Activated naive CD4-positive, alpha-beta T cell (primary cell): ENCODE results near the gene KRT9.
"Not testable (repeated sequence)": the region's sequence is repeated elsewhere in the genome, so short reads cannot be mapped to it uniquely, and the experiment has no call there.

ENCODE experiments used
- DNase-seq, 4 experiments: peaks; one replicate each; lab custom pipeline; 2025; lab: John Stamatoyannopoulos, UW

Gene KRT9, protein sequence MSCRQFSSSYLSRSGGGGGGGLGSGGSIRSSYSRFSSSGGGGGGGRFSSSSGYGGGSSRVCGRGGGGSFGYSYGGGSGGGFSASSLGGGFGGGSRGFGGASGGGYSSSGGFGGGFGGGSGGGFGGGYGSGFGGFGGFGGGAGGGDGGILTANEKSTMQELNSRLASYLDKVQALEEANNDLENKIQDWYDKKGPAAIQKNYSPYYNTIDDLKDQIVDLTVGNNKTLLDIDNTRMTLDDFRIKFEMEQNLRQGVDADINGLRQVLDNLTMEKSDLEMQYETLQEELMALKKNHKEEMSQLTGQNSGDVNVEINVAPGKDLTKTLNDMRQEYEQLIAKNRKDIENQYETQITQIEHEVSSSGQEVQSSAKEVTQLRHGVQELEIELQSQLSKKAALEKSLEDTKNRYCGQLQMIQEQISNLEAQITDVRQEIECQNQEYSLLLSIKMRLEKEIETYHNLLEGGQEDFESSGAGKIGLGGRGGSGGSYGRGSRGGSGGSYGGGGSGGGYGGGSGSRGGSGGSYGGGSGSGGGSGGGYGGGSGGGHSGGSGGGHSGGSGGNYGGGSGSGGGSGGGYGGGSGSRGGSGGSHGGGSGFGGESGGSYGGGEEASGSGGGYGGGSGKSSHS

DNA sequence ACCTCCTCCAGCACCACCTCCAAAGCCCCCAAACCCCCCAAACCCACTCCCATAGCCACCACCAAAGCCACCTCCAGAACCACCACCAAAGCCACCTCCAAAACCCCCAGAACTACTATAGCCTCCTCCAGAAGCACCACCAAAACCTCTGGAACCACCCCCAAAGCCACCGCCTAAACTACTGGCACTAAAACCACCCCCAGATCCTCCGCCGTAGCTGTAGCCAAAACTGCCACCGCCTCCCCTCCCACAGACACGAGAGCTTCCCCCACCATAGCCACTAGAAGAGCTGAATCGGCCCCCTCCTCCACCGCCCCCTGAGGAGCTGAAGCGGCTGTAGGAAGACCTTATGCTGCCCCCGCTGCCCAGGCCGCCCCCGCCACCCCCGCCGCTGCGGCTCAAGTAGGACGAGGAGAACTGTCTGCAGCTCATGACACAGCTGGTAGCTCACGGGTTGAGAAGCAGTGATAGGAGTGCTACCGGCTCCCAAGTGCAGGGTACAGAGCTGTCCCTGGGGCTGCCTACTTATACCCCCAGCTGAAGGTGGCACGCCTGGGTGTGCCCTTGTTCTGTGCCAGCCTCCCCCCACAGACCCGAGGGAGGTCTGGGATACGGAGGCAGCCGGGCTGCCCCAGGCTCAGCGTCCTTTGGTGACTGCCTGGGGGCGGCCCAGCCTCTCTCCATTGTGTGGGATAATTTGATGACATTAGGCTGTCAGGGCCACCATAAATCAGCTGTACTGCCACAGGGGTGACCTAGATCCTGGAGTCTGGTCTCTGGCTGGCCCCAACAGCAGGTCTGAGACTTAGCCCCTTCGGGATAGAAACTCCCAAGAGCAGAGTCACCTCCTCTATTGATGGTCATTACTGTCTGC lies at the start of gene KRT9:
Gene KRT9 (minus strand): TSS at position 499 of the 874 bp plus-strand sequence. CDS start 67 bp downstream, at position 432.
- DNase-seq, result no peak

DNA sequence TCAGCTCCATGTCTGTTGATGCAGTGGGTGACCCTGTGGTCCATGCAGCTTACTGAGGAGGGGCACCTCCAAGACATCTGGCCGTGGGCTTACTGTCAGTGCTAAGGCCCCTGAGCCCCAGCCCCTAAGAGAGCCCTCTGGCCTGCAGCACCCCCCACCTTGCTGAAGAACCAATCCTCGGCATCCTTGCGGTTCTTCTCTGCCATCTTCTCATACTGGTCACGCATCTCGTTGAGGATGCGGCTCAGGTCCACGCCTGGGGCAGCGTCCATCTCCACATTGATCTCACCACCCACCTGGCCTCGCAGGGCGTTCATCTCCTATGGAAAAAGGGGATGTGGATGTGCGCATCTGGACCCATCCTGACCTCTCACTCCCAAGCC lies 49.6 kb upstream of the KRT9 start:
- not testable (repeated sequence) for DNase-seq

DNA sequence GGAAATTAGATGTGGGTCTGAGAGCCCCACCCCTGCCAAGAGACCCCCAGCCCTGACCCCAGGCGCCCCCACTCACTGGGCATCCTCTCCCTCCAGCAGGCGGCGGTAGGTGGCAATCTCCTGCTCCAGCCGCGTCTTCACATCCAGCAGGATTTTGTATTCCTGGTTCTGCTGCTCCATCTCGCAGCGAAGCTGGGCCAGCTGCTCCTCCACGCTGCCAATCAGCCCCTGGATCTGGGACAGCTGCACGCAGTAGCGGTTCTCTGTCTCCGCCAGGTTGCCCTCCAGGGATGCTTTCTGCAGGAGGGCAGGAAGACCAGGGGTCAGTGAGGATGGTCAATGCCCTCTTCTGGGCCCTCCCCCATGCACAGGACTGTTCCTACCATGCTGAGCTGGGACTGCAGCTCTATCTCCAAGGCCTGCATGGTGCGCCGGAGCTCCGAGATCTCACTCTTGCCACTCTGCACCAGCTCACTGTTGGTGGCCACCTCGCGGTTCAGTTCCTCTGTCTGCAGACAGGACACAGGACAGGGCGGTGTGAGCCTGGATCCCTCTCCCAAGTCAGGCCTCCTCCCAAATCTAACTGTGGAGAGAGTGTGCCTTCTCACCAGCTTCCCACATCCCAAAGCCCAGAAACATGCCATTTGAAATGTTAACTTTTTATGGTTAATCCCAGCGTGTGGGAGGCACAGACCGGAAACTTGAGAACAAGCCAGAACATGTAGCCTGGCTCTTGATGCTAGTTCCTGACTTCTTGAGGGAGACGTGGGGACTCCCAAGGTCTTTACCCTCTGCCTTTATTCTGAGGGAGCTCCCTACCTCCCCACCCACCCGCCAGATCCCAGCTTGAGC lies 49.0 kb upstream of the KRT9 start:
- no peak for DNase-seq

DNA sequence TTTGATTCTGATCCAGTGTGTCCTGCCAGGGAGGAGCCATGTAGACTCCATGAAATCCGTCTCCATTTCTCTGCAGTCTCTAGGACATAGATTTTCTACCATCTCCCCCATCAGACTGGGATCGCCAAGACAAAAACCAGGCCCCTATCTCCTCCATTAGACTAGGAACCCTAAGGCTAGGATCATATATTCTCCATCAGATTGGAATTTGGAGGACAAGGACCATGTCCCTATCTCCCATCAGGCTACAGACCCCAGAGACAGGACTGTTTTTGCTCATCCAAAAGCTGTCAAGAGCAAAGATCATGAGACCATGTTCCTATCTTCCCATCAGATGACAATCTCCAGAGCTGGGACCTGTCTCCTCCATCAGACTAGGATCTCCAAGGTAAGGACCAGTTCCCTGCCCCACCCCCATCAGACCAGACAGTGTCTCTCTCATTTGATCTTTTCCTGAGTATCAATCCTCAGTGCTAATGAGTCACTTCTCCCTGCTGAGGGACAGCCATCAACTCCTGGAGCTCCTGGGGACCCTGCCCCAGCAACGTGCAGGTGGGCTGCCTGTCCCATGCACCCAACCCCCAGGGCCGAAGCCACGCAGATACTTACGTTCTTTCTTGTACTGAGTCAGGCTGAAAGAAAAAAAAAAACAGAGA lies 48.2 kb upstream of the KRT9 start:
- not testable (repeated sequence) for DNase-seq

DNA sequence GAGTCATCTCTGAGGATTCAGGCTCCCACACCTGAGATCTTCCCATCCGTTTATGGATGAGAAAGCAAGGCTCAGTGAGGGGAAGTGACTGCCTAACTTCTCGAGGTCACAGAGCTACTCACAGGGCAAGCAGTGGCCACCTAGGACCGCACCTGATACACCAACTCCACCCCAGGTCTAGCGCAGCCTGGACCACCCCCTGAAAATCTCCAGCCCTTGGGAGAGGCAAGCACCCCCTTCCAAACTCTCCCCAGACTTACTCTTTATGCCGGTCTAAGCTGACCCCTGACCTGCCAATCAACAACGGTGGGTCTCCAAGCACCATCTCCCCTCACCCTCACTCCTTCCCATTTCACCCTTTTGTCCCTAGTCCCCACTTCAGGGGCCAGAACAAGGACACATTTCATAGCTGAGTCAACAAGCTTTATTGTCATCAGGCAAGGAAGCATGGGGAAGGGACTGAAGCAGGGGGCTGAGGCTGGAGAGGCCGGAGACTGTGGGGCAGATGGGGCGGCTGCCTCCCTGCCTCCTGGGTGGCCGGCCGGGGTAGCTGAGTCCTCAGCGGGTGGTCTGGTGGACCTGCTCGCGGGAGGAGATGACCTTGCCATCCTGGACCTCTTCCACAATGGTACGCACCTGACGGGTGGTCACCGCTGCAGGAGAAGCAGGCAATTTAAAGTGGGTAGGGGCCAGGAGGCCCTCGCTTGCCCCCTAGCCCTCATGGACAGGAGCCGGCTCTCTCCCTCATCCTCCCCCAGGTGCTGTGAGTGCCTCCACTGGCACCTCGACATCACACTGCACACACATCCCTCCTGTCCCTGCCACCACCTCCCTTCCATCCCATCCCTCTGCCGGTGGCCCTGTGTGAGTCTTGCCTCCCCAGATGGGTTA lies 47.4 kb upstream of the KRT9 start:
- no peak for DNase-seq

DNA sequence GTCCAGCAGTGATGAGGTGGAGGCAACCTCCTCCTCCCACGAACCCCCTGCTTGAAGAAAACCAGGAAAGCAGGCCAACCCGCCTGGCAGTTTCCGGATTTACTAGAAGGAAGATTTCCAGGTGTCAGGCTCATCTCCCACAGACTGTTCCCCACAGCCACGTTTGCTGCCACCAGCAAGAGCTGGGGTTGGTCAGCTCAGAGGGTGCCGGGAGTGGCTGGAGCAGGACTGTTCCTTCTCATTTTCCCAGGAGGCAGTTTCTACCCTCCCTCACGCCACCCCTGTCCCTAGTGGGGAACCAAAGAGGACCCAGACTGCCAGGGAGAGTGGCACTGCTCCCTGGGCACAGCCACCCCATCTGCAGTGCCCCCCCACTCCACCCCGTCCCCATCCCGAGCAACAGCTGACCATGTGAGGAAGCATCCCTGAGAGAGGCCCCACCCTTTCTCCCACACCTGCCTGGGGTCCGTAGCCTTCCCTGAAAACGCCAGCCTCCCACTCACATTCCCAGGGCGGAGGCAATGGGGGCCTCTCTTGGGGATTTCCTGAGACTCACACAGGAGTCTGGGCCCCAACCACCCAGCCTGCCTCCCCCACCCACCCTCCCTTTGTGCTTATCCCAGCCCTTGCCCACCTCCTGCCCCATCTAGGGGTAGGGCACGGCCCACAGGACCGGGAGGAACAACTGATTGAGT lies 46.6 kb upstream of the KRT9 start:
- DNase-seq, result no peak

DNA sequence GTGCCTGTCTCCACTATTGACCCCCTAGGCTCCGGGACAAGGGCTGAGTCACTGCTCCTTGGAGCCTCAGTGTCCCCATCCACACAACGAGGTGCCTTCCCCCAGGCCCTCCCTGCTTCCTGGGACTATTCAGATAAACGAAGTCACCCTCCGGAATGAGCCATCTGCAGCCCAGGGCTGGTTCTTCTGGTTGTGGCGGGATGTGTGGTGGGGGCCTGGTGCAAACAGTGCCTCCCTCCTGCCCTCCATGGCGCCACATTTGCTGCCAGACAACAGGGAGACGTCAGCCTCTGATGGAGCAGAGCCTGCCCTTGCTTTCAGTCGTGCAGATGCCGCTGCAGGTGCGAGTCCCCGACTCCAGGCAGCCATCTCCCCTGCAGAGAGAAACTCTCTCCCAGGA lies 45.8 kb upstream of the KRT9 start:
- DNase-seq, result no peak

DNA sequence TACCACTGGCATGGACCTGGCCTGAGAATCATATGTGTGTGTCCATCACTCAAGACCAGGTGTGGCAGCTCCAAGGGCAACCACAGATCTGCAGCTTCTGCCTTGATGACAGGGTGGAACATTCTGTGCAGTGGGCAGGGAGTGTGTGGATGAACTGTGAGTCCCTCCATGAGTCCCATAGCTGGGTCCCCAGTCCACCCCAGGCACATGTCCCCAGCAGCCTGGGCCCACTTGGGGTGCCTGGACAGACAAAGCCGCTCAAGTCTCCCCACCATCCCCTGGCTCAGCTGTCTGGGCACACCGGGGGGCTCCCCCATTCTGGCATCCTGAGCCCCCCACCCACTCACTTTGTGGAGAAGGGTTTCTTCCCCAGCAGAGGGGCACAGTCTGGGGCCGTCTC lies 45.3 kb upstream of the KRT9 start:
- DNase-seq, result no peak

DNA sequence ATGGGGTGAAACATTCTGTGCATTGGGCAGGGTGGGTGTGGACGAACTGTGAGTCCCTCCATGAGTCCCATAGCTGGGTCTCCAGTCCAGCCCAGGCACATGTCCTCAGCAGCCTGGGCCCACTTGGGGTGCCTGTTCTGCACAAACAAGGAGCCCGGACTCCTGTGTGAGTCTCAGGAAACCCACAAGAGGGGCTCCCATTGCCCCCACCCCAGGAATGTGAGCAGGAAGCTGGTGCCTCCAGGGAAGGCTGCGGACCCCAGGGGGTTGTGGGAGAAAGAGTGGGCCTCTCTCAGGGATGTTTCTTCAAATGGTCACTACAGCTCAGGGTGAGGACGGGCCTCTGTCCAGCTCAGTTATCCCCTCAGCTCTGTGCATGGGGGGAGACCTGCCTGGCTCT lies 44.6 kb upstream of the KRT9 start:
- DNase-seq, result not testable (repeated sequence)

DNA sequence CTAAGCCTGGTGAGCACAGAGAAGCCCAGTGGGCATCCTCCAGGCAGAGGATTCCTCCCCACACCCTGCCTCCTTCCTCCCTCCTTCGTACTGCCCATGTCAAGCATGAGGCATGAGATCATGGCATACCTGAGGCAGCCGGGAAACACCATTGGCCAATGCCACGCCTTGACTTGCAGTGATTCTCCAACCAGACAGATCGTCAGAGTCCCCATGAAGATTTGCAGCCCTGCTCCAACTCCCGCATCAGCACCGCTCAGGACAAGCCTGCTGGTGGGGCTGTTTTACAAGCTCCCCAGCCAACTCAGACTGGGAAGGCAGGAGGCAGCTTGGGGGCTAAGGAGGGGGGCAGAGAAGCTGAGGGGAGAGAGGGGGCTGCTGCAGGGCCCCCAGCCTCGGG lies 43.6 kb upstream of the KRT9 start:
- no peak for DNase-seq

DNA sequence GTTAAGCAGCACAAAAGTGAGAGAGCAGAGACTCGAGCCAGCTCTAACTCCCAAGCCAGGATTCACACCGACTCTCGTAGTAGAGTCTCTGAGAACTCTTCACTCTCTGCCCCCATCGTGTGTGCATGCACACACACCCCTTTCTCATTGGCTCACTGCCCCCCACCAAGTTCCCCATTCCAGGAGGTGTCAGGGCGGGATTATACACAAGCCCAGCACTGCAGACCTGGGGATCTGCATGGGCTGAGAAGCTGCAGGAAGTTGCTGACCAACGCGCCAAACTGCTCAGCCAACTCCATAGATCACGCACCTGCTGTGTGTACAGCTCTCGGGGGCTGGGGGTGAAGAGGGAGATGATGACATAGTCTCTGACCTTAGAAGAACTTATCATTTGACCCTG lies 42.9 kb upstream of the KRT9 start:
- DNase-seq, result not testable (repeated sequence)

DNA sequence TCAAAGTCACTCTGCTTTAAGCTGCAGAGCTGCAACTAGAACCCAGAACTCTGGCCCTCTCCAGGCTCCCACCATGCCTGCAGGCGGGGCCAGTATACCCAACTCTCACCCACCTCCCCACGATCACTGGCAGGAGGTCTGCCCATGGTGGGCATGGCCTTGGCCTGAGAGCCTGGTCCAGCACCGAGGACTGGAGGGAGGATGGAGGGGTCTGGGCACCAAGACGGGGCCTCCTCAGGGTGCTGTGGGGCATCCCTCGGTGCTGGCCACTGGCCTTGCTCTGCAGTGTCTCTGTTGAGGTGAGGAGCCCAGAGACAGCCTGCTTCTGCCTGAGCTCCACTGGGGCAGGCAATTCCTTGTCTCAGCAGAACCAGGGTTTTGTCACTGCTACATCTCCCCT lies 42.2 kb upstream of the KRT9 start:
- no peak for DNase-seq

DNA sequence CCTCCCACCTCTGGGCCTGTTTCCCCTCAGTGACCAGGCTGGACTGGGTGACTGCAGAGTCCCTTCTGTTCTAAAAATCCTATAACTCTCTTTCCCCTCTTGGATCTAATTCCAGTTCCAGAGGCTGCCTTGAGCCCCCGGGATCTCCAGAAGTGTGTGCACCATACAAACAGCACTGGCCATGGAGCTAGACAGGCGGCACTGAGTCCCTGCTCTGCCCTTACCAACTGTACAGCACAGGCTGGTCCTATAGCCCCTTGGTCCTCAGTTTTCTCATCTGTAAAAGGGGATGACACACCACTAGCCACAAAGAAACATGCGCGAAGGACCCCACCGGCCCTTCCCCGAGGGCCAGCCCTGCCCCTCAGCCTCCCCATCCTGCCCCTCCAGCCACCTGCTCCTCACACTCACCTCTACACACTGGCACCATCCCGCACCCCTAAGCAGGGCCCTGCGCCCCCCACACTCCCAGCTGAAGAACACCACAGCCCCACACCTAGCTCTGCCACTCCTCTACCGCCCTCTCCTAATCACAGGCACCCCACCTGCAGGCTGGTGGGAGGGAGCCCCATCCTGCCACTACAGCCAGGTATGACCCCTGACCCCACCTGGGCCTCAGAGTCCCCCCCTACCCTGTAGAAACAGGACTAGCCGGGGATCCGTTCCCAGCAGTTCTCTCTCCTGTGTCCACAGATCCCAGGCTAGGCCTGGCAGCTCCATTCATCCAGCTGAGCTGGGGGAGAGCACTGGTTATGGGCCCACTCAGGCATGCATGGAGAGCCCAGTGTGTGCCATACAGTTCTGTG lies 41.6 kb upstream of the KRT9 start:
- no peak for DNase-seq

DNA sequence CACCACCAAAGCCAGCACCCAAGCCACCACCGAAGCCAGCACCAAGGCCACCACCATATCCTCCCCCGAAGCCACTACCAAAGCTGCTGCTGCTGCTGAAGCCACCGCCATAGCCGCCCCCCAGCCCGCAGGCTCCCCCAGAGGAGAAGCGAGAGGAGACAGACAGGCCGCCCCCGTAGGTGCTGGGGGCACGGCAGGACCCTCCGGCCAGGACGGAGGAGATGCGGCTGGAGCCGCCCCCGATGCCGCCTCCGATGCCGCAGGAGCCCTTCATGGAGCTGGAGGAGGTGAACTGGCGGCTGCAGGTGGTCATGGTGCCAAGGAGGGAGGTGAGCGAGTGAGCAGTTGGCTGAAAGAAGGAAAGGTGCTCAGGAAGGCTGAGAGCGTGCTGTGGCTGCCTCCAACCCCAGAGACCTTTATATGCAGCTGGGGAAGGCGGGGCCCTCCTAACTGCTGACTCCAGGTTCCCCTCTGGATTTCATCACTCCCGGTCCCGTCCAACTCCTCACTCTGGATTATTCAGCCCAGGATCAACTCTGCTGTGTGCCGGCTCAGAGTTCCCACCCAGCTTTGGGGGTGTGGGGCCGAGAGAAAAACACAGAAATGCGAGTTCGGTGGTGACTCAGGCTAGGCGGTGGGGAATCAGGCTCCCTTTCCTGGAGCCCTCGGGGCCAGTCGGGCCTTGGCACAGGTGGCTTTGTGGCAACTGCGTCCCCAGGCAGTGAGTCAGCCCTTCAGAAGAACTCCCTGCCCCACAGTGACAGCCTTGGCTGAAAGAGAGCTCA lies 40.7 kb upstream of the KRT9 start, which contains the start of gene KRT16:
Gene KRT16 (minus strand): TSS at position 392 of the 785 bp plus-strand sequence. CDS start 79 bp downstream, at position 313.
- DNase-seq, result not testable (repeated sequence)

DNA sequence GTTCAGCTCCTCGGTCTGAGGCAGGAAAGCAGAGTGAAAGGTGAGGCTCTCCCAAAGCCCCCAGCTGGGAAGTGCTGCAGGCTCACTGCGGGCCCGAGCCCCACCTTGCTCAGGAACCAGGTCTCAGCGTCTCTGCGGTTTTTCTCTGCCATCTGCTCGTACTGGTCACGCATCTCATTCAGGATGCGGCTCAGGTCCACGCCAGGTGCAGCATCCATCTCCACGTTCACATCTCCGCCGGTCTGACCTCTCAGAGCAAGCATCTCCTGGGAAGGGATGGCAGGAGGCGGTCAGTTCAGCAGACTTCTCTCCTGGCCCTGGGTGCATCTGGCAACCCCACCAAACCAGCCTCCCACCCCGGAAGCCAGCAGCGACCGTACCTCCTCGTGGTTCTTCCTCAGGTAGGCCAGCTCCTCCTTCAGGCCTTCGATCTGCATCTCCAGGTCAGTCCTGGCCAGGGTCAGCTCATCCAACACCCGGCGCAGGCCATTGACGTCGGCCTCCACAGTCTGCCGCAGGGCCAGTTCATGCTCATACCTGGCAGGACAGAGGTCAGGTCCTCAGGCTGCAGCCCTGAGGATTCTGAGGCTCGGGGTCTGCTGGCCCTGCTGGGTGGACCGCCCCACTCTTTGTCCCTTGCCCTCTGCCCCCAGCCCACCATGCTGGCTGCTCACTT lies 39.2 kb upstream of the KRT9 start:
- no peak for DNase-seq

DNA sequence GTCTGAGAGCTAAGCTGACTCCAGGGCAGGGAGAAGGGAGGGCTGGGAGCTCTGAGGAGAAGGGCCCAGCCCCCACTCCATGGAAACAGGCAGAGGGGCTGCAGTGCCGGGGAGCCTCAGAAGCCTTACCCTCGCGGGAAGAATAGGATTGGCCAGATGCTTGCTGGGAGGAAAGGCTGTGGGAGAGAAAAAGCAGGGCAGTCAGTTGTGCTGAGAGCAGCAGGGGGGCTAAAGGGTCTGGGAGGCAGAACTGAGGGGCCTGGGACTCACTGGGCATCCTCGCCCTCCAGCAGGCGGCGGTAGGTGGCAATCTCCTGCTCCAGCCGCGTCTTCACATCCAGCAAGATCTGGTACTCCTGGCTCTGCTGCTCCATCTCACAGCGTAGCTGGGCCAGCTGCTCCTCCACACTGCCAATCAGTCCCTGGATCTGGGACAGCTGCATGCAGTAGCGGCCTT lies 38.2 kb upstream of the KRT9 start:
- DNase-seq, result not testable (repeated sequence)

DNA sequence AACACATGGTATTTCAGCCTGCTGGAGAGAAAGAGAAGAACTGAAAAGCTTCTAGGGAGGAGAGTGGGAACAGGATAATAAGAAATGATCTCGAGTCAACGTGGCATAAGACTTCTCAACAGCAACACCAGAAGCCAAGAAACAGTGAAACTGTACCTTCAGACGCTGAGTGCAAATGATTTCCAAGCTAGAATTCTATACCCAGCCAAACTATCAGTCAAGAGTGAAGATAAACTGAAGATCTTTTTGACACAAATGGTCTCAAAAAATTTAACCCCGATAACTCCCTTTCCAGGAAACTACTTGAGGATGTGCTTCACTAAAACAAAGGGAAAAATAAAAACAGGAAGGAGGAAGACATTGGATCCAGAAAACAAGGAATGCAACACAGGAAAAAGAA lies 35.1 kb upstream of the KRT9 start:
- not testable (repeated sequence) for DNase-seq
